DOHH2 (cell line): ENCODE data around the gene LKAAEAR1.

Experiments used
- CTCF ChIP-seq: fragments of 200-600 bp; sonication (generic); IDR thresholded peaks from one replicate; pipeline ENCODE4 v1.5.1; 2014; ENCODE audit warnings: antibody characterized with exemption, mild to moderate bottlenecking, low read depth, low read length; ENCODE audit not compliant: poor library complexity, severe bottlenecking
- EZH2phosphoT487 ChIP-seq: fragments of 200-600 bp; sonication (generic); IDR thresholded peaks from 2 replicates; pipeline ENCODE4 v1.6.1; 2017; ENCODE audit warnings: borderline replicate concordance, mild to moderate bottlenecking, antibody characterized with exemption, low read length, moderate library complexity, mixed read lengths

GRCh38 chr20:64049060-64049877, 34.9 kb downstream of the LKAAEAR1 start, which contains the start of gene SOX18:
- TF ChIP-seq CTCF = no peak
- TF ChIP-seq EZH2phosphoT487 = no peak
